Fibroblast of lung (primary cell): ENCODE results near the gene CHAMP1. TPM values are rescaled to one million over a fixed set of nuclear protein-coding genes. Genes with fewer than 3 reads are reported as not detected.

ENCODE experiments used
- DNase-seq, 2 donors: peaks; one replicate each; pipeline versions ENCODE4 v3.0.0 to v3.0.0-alpha.2; 2010; ENCODE audit warnings: low read depth in 2 of 2
- H2AFZ ChIP-seq: 2 replicates; pipeline ENCODE4 v1.5.1; 2012; ENCODE audit warnings: low read length, control low read depth, inconsistent platforms
- H3K27ac ChIP-seq: 2 replicates; pipeline ENCODE4 v1.5.1; 2011; ENCODE audit warnings: low read length, control low read depth; ENCODE audit not compliant: insufficient read depth
- H3K27me3 ChIP-seq: 2 replicates; pipeline ENCODE4 v1.5.1; 2011; ENCODE audit warnings: mild to moderate bottlenecking, low read length; ENCODE audit not compliant: control insufficient read depth, insufficient read depth
- H3K36me3 ChIP-seq: 2 replicates; pipeline ENCODE4 v1.5.1; 2011; ENCODE audit warnings: low read length; ENCODE audit not compliant: control insufficient read depth, insufficient read depth
- H3K4me1 ChIP-seq: 2 replicates; pipeline ENCODE4 v1.5.1; 2011; ENCODE audit warnings: low read length; ENCODE audit not compliant: control insufficient read depth, insufficient read depth; ENCODE audit errors: extremely low read depth
- H3K4me2 ChIP-seq: 2 replicates; pipeline ENCODE4 v1.5.1; 2011; ENCODE audit warnings: low read length, control low read depth; ENCODE audit not compliant: insufficient read depth; ENCODE audit errors: extremely low read depth
- H3K4me3 ChIP-seq, 4 experiments: fragments of 200-600 bp in 1 of 4; sonication (generic) in 1 of 4; replicated peaks in 1 of 4; 2 replicates each; pipeline ENCODE4 v1.5.1; 2011 to 2016; ENCODE audit warnings: low read length in 4 of 4, low read depth in 3 of 4, mild to moderate bottlenecking in 3 of 4, control low read depth in 2 of 4, inconsistent platforms in 1 of 4, mixed read lengths in 1 of 4; ENCODE audit not compliant: insufficient read depth in 1 of 4; ENCODE audit errors: control extremely low read depth in 1 of 4
- H3K79me2 ChIP-seq: 2 replicates; pipeline ENCODE4 v1.5.1; 2012; ENCODE audit warnings: mild to moderate bottlenecking, low read length, inconsistent platforms; ENCODE audit not compliant: control insufficient read depth, insufficient read depth
- H3K9ac ChIP-seq: 2 replicates; pipeline ENCODE4 v1.5.1; 2011; ENCODE audit warnings: mild to moderate bottlenecking, low read length, control low read depth; ENCODE audit not compliant: insufficient read depth
- H3K9me3 ChIP-seq: 2 replicates; pipeline ENCODE4 v1.5.1; 2012; ENCODE audit warnings: low read depth, low read length; ENCODE audit not compliant: control insufficient read depth, insufficient read depth
- H4K20me1 ChIP-seq: 2 replicates; pipeline ENCODE4 v1.5.1; 2011; ENCODE audit warnings: low read length; ENCODE audit not compliant: control insufficient read depth, insufficient read depth; ENCODE audit errors: extremely low read depth
- EZH2 ChIP-seq: IDR thresholded peaks from 2 replicates; pipeline ENCODE4 v1.5.1; 2012; ENCODE audit warnings: low read length, control low read depth, mild to moderate bottlenecking; ENCODE audit errors: missing control alignments
- polyA plus RNA-seq, 2 donors: library from polyadenylated mRNA; depleted of rRNA in 1 of 2; stranded (reverse) in 1 of 2; unstranded in 1 of 2; fragments of >200 nt; gene quantifications; 2 replicates each; pipeline ENCODE4 v1.2.1, GENCODE V29; 2011 to 2012; ENCODE audit warnings: missing spikeins in 1 of 2
- total RNA-seq: library from RNA; depleted of rRNA; stranded (reverse); fragments of >200 nt; gene quantifications from 2 replicates; pipeline ENCODE4 v1.2.1, GENCODE V29; 2014
- TF ChIP-seq, protein P1 (sequence below), 2 donors: IDR thresholded peaks in 1 of 2; conservative IDR thresholded peaks in 1 of 2; 1 replicate in 1 of 2; 2 replicates in 1 of 2; pipeline ENCODE4 v1.5.1; 2011 to 2012; ENCODE audit warnings: low read length in 2 of 2, control low read depth in 1 of 2, inconsistent platforms in 1 of 2, low read depth in 1 of 2, mild to moderate bottlenecking in 1 of 2

CHAMP1 gene
- total and polyA plus RNA-seq, 2 donors (not counting 1 experiment from before 2014, with no cell fraction given), result 14.5 to 35.2 TPM

DNA sequence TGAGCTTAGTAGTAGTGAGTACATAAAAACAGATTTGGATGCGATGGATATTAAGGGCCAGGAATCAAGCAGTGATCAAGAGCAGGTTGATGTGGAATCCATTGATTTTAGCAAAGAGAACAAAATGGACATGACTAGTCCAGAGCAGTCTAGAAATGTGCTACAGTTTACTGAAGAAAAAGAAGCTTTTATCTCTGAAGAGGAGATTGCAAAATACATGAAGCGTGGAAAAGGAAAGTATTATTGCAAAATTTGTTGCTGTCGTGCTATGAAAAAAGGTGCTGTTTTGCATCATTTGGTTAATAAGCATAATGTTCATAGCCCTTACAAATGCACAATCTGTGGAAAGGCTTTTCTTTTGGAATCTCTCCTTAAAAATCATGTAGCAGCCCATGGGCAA is 11.4 kb downstream of the CHAMP1 start:
- no peak overlapping the region for H3K9ac ChIP-seq
- no peak for DNase-seq
- peaks cover 29% of the 10 kb centered on the region for H3K79me2 ChIP-seq
- H3K27ac ChIP-seq, result no peak overlapping the region
- no peaks in the 10 kb centered on the region for H3K4me1 ChIP-seq
- no peak for TF ChIP-seq EZH2
- TF ChIP-seq, protein P1, sequence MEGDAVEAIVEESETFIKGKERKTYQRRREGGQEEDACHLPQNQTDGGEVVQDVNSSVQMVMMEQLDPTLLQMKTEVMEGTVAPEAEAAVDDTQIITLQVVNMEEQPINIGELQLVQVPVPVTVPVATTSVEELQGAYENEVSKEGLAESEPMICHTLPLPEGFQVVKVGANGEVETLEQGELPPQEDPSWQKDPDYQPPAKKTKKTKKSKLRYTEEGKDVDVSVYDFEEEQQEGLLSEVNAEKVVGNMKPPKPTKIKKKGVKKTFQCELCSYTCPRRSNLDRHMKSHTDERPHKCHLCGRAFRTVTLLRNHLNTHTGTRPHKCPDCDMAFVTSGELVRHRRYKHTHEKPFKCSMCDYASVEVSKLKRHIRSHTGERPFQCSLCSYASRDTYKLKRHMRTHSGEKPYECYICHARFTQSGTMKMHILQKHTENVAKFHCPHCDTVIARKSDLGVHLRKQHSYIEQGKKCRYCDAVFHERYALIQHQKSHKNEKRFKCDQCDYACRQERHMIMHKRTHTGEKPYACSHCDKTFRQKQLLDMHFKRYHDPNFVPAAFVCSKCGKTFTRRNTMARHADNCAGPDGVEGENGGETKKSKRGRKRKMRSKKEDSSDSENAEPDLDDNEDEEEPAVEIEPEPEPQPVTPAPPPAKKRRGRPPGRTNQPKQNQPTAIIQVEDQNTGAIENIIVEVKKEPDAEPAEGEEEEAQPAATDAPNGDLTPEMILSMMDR (conservative IDR thresholded peaks at IDR 0.05 in 1 of 2, IDR thresholded peaks at IDR 0.05 in 1 of 2; ENCODE audit: low read depth in 1 of 2, low read length in 2 of 2), result no peak
- no peak overlapping the region for H3K4me2 ChIP-seq
- H3K9me3 ChIP-seq, result no peaks in the 10 kb centered on the region
- no peak overlapping the region for H3K4me3 ChIP-seq
- no peaks in the 10 kb centered on the region for H3K27me3 ChIP-seq
- no peak overlapping the region for H2AFZ ChIP-seq
- H3K36me3 ChIP-seq, result peaks cover 17% of the 10 kb centered on the region
- H4K20me1 ChIP-seq, result no peaks in the 10 kb centered on the region

DNA sequence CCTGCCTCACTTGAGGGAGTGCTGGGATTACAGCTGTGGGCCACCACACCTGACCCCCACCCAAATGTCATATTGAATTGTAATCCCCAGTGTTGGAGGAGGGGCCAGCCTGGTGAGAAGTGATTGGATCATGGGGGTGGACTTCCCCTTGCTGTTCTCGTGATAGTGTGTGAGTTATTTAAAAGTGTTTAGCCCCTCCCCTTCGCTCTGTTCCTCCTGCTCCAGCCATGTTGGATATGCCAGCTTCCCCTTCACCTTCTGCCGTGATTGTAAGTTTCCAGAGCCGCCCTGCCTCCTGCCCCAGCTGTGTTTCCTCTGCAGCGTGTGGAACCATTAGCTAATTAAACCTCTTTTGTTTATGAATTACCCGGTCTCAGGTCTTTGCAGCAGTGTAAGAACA is 13.7 kb downstream of the CHAMP1 start:
- no peaks in the 10 kb centered on the region for H4K20me1 ChIP-seq
- no peak overlapping the region for H3K9ac ChIP-seq
- no peaks in the 10 kb centered on the region for H3K4me1 ChIP-seq
- no peaks in the 10 kb centered on the region for H3K27me3 ChIP-seq
- no peaks in the 10 kb centered on the region for H3K9me3 ChIP-seq
- H3K27ac ChIP-seq, result no peak overlapping the region
- DNase-seq, result no peak
- H3K4me2 ChIP-seq, result no peak overlapping the region
- peaks cover 12% of the 10 kb centered on the region for H3K79me2 ChIP-seq
- no peak overlapping the region for H2AFZ ChIP-seq
- TF ChIP-seq EZH2, result no peak
- TF ChIP-seq, protein P1 (conservative IDR thresholded peaks at IDR 0.05 in 1 of 2, IDR thresholded peaks at IDR 0.05 in 1 of 2; ENCODE audit: low read depth in 1 of 2, low read length in 2 of 2), result no peak
- peaks cover 12% of the 10 kb centered on the region for H3K36me3 ChIP-seq
- no peak overlapping the region for H3K4me3 ChIP-seq

DNA sequence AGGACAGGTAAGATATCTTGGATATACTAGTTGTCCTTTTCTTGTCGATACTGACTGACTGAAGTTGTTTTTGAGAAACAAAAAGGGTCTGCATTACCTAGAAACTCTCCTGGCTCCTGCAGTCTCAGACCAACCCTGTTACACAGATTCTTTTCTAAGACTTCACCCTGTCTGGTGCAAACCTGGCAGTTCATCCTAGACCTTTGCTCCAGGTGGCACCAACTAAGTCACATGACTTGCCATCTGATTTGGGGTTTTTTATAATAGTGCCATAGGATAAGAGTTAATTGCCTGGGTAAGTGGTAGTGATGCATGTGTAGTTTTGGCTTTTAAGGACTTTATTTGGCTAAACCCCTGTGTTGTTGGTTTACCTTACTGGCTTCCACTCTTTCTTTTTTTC is 14.3 kb downstream of the CHAMP1 start:
- Histone ChIP-seq H2AFZ (no peak overlapping the region), H4K20me1 (no peaks in the 10 kb centered on the region), H3K27ac (no peak overlapping the region), H3K79me2 (peaks cover 12% of the 10 kb centered on the region), H3K4me3 (no peak overlapping the region), H3K36me3 (peaks cover 12% of the 10 kb centered on the region), H3K4me1 (no peaks in the 10 kb centered on the region), H3K27me3 (no peaks in the 10 kb centered on the region), H3K9me3 (no peaks in the 10 kb centered on the region), H3K9ac (no peak overlapping the region), H3K4me2 (no peak overlapping the region)
- TF ChIP-seq, protein P1 (conservative IDR thresholded peaks at IDR 0.05 in 1 of 2, IDR thresholded peaks at IDR 0.05 in 1 of 2; ENCODE audit: low read depth in 1 of 2, low read length in 2 of 2), result no peak
- TF ChIP-seq EZH2, result no peak
- DNase-seq, result no peak
